Lower leg skin (tissue), 4 donors: Measurements from ENCODE around the gene MAL. TPM values are rescaled to one million over a fixed set of nuclear protein-coding genes. Genes with fewer than 3 reads are reported as not detected.
"Not testable (repeated sequence)": the region's sequence is repeated elsewhere in the genome, so short reads cannot be mapped to it uniquely, and the experiment has no call there.

Experiments
- DNase-seq, 2 donors: peaks; one replicate each; pipeline ENCODE4 v3.0.0-alpha.2; 2019; ENCODE audit warnings: low spot score in 2 of 2
- H3K4me3 ChIP-seq: fragments of 200-600 bp; sonication (generic); 2 replicates; pipeline ENCODE4 v1.5.1; 2017; ENCODE audit warnings: mild to moderate bottlenecking, low read depth; ENCODE audit not compliant: poor library complexity, severe bottlenecking
- POLR2A ChIP-seq, 2 donors: fragments of 450-650 bp; IDR thresholded peaks; one replicate each; pipeline ENCODE4 v1.6.1; 2016 to 2017; ENCODE audit warnings: antibody characterized with exemption in 2 of 2, mild to moderate bottlenecking in 1 of 2, moderate library complexity in 1 of 2
- WGBS, 2 donors: methylation state at CpG; one replicate each; pipeline ENCODE4 v1.1.5; 2018; 5-methylcytosine and 5-hydroxymethylcytosine counted together
- intact Hi-C: fragments of 100-400 bp; cut with DNase I; formaldehyde crosslinking; loops from one replicate; pipeline ENCODE4 v1.15.0; 2023; ENCODE audit warnings: low total_unique reads
- total RNA-seq, 4 donors: library from RNA; depleted of rRNA; stranded (reverse); fragments of >200 nt; gene quantifications; one replicate each; pipeline ENCODE4 v1.1.0, GENCODE V29; 2016
- TF ChIP-seq, protein P1 (sequence below), 3 donors: fragments of 450-650 bp; IDR thresholded peaks; one replicate each; pipeline ENCODE4 v1.5.1; 2016; ENCODE audit warnings: antibody characterized with exemption in 3 of 3, mild to moderate bottlenecking in 3 of 3, moderate library complexity in 2 of 3

MAL gene
- total RNA-seq, 4 donors from 2014 or later: 5.7 to 24.8 (median 9.4) TPM

DNA sequence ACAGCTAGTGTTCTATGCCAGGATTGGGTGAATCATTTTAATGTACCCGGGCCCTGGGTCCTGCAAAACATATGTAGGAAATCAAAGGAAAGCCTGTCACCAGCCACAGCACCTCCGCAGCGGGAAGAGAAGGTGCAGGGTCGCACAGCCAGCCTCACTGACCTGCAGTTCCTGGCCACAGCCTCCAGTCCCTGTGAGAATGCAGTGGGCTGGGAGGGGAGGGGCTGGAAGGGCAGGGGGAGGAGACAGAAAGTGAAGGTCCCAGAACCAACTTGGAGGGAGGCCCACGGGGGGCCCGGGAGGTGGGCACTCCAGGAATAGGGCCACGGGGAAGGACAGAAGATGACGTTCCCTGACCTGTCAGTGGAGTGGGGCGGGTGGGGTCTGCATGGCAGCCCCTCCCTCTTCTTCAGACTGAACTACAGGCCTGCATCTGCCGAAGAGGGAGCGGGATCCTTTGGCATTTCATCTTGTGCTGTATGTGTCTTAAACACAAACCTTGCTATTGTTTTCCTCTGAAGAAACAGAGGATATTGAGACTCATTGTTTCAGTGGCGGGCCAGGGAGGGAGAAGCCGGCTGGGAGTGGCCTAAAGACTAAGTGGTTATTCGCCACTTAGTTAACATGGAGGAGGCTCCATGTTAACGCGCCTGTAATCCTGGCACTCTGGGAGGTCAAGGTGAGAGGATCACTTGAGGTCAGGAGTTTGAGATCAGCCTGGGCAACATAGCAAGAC is 7.5 kb downstream of the MAL start:
- WGBS, 2 donors: 64 to 66% methylated on average over 16 of the region's 16 CpGs
- no peak for DNase-seq
- no peak overlapping the region for H3K4me3 ChIP-seq
- intact Hi-C loops: no loop called here
- no peak for TF ChIP-seq POLR2A (IDR thresholded peaks at IDR 0.05)
- TF ChIP-seq, protein P1, sequence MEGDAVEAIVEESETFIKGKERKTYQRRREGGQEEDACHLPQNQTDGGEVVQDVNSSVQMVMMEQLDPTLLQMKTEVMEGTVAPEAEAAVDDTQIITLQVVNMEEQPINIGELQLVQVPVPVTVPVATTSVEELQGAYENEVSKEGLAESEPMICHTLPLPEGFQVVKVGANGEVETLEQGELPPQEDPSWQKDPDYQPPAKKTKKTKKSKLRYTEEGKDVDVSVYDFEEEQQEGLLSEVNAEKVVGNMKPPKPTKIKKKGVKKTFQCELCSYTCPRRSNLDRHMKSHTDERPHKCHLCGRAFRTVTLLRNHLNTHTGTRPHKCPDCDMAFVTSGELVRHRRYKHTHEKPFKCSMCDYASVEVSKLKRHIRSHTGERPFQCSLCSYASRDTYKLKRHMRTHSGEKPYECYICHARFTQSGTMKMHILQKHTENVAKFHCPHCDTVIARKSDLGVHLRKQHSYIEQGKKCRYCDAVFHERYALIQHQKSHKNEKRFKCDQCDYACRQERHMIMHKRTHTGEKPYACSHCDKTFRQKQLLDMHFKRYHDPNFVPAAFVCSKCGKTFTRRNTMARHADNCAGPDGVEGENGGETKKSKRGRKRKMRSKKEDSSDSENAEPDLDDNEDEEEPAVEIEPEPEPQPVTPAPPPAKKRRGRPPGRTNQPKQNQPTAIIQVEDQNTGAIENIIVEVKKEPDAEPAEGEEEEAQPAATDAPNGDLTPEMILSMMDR (IDR thresholded peaks at IDR 0.05): no peak

GRCh38 chr2:95034221-95034620 is 8.7 kb downstream of the MAL start:
- H3K4me3 ChIP-seq: no peak overlapping the region
- no peak for TF ChIP-seq POLR2A (IDR thresholded peaks at IDR 0.05)
- TF ChIP-seq, protein P1 (IDR thresholded peaks at IDR 0.05): no peak
- DNase-seq: no peak
- WGBS, 2 donors: 48 to 65% methylated on average over 4 of the region's 4 CpGs
- intact Hi-C loops: no loop called here

- DNase-seq: no peak
- H3K4me3 ChIP-seq: no peak overlapping the region
- WGBS, 2 donors: 54 to 72% methylated on average over 7 of the region's 7 CpGs
- no peak for TF ChIP-seq POLR2A (IDR thresholded peaks at IDR 0.05)
- TF ChIP-seq, protein P1 (IDR thresholded peaks at IDR 0.05): no peak
- intact Hi-C loops: no loop called here
Measured at GRCh38 chr2:95034818-95035217, 9.3 kb downstream of the MAL start.

DNA sequence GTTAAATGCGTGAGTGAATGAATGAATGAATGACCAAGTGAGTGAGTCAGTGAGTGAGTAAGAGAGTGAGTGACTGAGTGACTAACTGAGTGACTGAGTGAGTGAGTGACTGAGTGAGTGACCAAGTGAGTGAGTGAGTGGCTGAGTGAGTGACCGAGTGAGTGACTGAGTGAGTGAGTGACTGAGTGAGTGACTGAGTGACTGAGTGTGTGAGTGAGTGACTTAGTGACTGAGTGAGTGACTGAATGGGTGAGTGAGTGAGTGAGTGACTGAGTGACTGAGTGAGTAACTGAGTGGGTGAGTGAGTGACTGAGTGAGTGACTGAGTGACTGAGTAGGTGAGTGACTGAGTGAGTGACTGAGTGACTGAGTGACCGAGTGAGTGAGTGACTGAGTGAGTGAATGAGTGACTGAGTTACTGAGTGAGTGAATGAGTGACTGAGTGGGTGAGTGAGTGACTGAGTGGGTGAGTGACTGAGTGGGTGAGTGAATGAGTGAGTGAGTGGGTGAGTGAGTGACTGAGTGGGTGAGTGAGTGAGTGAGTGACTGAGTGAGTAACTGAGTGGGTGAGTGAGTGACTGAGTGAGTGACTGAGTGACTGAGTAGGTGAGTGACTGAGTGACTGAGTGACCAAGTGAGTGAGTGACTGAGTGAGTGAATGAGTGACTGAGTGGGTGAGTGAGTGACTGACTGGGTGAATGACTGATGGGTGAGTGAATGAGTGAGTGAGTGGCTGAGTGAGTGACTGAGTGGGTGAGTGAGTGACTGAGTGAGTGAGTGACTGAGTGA is 11.3 kb downstream of the MAL start:
- TF ChIP-seq POLR2A (IDR thresholded peaks at IDR 0.05): no peak
- TF ChIP-seq, protein P1 (IDR thresholded peaks at IDR 0.05): no peak
- intact Hi-C loops: no loop called here
- 88 to 89% methylated on average over 3 of the region's 3 CpGs for WGBS, 2 donors
- DNase-seq: no peak
- no peak overlapping the region for H3K4me3 ChIP-seq

DNA sequence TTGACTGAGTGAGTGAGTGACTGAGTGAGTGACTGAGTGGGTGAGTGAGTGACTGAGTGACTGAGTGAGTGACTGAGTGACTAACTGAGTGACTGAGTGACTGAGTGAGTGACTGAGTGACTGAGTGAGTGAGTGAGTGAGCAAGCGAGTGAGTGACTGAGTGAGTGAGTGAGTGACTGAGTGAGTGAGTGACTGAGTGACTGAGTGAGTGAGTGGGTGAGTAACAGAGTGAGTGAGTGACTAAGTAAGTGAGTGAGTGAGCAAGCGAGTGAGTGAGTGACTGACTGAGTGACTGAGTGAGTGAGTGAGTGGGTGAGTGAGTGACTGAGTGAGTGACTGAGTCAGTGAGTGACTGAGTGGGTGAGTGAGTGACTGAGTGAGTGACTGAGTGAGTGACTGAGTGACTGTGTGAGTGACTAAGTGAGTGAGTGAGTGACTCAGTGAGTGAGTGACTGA is 11.9 kb downstream of the MAL start:
- TF ChIP-seq, protein P1 (IDR thresholded peaks at IDR 0.05): no peak
- no peak for TF ChIP-seq POLR2A (IDR thresholded peaks at IDR 0.05)
- no peak overlapping the region for H3K4me3 ChIP-seq
- 84 to 87% methylated on average over 2 of the region's 2 CpGs for WGBS, 2 donors
- intact Hi-C loops: no loop called here
- no peak for DNase-seq

DNA sequence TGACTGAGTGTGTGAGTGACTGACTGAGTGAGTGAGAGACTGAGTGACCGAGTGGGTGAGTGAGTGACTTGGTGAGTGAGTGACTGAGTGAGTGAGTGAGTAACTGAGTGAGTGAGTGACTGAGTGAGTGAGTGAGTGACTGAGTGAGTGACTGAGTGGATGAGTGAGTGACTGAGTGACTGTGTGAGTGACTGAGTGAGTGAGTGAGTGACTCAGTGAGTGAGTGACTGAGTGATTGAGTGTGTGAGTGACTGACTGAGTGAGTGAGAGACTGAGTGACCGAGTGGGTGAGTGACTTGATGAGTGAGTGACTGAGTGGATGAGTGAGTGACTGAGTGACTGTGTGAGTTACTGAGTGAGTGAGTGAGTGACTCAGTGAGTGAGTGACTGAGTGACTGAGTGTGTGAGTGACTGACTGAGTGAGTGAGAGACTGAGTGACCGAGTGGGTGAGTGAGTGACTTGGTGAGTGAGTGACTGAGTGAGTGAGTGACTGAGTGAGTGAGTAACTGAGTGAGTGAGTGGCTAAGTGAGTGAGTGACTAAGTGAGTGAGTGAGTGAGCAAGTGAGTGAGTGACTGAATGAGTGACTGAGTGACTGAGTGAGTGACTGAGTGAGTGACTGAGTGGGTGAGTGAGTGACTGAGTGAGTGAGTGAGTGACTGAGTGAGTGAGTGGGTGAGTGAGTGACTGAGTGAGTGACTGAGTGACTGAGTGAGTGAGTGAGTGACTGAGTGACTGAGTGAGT is 12.5 kb downstream of the MAL start:
- H3K4me3 ChIP-seq, DNase-seq: not testable (repeated sequence)
- intact Hi-C loops: loop anchor here (1.0 kb wide), 1 partner anchor 14 kb away; no protein-coding TSS in a partner anchor
- WGBS, 2 donors: 87 to 91% methylated on average over 3 of the region's 3 CpGs
